Measurements from ENCODE around the gene CA12.
"Not testable (repeated sequence)": the region's sequence is repeated elsewhere in the genome, so short reads cannot be mapped to it uniquely, and the experiment has no call there.

Gene CA12

DNA sequence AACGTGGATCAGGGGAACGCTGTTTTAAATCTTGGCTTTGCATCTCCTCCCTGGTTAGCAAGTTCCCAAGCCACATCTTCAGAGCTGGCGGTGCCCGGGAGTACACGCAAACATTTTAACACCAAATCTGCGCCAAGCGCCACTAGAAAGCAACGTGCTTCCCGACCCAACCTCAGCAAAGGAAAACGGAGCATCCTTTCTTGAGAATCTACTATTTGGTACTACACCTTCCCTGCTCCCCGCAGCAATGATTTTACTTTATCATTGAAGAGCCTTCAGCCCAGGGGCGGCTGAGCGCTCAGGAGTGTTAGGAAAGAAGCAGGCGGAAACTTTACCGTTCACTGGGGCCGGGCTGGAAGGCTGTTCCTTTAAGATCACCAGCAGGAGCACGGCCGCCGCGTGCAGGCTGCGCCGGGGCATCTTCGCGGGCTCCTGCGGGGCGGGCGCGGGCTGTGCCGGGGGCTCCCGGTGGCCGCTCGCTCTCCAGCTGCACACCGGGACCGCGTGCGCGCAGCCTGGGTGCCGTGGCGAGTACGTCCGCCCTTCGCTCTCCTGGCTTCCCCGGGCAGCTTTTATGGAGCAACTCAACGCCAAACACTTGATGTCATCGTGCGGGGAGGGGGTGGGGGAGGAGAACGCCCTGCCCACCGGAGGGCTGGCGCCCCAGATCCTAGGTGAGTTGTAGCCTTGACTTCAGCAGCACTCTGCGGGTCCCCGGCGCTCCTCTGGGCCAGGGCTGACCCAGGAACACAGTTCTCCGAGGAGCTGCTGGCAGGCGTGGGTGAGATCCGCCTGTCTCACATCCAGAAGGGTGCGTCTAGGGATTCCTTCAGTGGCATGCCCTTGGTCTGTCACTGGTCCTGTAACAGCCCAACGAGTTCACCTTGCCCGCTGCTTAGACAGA is at the start of gene CA12:
Gene CA12, minus strand, starts transcription at position 546 of the 904 bp plus-strand sequence. Its CDS starts 126 bp downstream, at position 420.
- DNase-seq (ENCODE audit: low spot score): peak; percentile 20

DNA sequence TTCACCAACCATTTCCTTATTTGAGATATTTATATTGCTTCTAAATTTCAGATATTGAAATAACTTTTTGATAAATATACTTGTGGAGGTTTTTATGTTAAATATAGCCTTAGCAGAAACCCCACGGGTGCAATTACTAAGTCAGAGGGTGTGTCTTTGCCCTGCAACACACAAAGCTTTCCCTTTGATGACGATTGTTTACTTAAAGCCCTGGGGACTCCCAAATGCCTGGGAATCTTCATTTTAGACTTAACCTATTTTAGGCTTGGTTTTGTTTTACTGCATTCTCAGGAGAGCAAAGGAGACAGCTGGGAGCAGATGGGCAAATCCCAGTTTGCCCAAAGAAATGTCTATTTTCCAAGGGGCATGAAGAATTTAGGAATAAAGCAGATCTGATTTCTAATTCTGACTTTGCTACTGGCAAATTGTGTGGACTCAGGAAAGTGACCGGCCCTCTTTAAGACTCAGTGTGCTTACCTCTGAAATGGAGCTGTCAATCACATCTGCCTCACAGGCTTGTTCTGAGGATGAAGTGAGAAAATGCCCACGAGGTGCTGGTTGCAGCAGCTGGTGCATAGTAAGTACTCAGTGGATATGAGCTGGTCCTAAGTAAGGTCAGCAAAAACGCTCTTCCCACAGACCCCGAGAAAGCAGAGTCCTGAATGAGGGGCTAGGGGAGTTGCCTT is 49.3 kb upstream of the CA12 start:
- DNase-seq (ENCODE audit: low spot score): no peak

DNA sequence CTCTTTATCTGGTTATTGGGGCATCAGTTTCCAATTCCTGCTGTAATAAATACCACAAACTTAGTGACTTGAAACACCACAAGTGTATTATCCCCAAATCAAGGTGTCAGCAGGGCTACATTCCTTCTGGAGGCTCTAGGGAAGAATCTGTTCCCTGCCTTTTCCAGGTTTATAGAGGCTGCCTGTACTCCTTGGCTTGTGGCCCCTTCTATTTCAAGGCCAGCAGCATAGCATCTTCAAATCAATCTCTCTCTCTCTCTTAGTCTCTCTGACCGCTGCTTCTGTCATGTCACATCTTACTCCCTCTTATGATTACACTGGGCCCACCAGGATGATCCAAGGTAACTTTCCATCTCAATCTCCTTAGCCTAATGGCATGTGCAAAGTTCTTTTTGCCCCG is 44.9 kb upstream of the CA12 start:
- DNase-seq (ENCODE audit: low spot score): no peak

DNA sequence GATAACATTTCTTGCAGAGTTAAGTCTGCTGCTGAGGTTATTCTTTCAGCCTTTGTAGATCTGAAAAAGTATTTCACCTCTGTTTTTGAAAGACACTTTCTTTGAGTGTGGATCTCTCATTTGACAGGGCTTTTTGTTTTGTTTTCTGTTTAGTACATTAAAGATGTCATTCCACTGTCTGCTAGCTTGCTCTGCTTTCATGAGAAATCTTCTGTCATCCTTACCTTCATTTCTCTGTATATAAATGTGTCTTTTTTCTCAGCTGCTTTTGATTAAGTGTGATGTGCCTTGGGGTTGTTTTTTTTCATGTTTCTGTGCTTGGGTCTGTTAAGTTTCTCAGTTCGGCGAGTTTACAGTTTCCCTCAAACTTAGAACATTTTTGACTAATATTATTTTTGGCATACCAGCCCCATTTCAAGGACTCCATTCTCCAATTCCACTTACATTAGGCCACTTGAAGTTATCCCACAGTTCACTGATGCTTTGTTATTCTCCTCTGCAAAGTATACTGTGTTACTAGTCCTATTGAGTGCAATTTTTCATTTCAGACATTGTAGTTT is 43.9 kb upstream of the CA12 start:
- DNase-seq (ENCODE audit: low spot score): no peak

DNA sequence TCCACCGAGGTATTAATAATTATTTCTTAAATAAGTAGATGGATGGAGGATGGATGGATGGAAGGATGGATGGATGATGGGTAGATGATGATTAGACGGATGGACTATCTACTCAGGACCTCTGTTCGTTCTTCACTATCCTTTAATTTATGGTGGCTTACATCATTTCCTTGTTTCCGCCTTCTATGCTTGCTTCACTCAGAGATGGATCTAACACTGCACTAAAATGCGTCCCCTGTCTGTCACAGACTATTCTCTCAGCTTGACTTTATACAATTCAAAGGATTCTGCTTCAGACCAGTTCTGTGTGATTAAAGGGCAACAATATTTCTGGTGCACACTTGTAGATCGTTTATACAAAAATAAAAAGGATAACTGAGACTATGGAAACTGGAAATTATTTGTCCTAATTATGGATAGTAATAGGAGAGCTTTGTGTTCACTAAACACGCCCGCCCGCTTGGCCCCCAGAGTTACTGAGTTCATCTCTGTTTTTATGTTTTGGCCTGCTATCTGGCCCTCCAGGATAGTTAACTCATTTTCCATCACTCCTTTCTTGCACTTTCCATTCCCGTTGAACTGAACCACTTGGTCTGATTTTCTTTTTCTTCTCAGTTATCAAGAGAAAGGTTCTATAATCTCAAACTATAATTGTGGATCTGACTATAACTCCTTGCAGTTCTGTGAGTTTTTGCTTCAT is 41.4 kb upstream of the CA12 start:
- DNase-seq (ENCODE audit: low spot score): no peak

DNA sequence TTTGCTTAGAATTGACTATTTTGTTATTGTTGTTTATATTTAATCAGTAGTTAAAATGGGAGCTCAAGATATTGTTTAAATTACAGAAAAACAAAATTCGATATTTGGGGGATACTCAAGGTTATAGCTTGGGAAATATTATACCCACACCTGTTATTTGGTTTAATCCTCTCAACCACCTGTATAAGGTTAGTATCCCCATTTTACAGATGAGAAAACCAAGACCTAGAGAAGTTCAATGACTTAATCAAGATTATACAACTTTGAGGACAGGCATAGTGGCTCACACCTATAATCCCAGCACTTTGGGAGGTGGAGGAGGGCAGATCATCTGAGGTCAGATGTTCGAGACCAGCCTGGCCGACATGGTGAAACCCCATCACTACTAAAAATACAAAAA is 39.8 kb upstream of the CA12 start:
- no peak for DNase-seq (ENCODE audit: low spot score)

DNA sequence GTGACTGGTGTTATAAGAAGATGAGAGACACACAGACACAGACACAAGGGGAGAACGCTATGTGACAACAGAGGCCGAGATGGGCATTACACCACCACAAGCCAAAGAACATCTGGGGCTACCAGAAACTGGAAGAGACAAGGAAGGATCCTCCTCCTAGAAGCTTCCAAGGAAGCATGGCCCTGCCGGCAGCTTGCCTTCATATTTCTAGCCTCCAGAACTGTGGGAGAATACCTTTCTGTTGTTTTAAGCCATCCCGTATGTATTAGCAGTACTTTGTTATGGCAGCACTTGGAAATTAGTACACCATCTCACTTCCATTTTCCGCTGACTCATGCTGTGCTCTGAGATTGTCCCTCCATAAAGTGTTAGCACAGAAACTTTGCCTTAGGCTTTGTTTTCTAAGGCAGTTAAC is 38.7 kb upstream of the CA12 start:
- no peak for DNase-seq (ENCODE audit: low spot score)

DNA sequence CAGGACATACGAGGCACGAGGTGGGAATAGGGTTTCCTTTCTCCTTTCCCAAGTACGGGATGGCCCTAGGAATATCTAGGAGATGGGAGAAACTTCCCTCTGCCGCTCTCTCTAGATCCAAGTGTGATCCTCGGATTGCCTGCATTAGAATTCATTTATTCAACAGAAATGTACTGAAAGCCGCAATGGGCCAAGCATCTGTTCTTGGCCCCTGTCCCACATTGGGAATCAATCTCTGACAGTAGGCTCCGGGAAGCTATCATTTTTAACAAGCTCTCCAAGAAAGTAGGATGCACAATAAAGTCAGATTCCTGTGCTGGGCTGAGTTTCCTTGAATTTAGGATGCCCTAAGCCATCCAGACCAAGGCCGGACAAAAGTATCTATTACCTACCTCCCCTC is 37.2 kb upstream of the CA12 start:
- no peak for DNase-seq (ENCODE audit: low spot score)

DNA sequence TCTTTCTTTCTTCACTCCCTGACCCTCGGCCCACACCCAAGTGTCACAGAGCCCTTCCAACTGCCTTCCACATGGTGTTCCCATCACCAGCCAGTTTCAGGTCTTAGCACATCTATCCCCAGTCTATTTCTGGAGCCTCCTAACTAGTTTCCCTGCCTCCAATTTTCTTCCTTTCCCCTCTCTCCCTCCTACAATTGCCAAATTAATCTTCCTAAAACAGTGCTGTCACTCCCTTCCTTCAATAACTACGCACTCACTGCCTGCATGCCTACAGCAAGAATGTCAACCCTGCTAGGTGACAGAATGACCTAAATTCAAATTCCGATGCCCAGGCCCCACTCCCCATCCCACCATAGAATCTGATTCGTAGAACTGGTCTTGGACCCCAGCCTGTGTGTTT is 36.1 kb upstream of the CA12 start:
- DNase-seq (ENCODE audit: low spot score): no peak

DNA sequence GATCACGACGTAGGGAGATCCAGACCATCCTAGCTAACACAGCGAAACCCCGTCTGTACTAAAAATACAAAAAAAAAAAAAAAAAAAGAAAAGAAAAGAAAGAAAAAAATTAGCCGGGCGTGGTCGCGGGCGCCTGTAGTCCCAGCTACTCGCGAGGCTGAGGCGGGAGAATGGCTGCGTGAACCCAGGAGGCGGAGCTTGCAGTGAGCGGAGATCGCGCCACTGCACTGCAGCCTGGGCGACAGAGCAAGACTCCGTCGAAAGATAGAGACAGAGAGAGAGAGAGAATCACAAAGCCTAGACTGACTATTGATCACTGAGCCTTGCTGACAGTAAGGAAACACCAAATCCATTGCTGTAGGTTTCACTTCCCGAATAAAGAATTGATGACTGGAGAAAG is 35.6 kb upstream of the CA12 start:
- DNase-seq (ENCODE audit: low spot score): not testable (repeated sequence)

DNA sequence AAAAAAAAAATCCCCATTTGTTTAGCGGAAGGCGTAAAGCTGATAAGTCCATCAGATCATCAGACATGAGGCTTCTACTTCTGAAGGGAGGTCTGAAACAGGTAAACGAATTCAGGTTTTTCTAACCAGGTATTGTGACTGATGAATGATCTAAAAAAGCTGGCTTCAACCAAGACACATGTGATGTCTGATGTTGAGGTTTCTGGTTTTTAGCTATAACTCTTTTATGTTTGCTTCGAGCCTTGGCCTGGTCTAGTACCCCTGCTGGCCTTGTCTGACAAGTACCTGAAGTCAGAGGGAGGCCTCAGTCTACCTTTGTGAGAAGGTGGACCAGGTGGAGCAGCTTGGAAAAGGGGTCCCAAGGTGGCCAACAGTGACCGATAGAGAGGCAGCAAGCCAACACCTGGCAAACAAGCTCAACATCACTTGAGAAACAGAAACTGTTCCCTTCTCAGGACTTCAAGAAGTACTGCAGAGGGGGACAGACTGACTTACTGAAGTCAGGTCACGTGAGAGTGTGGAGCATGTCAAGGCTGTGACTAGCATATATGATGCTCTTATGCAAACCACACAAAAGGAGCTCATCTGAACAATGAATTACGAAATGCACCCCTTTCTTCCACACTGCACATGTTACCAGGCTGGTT is 33.0 kb upstream of the CA12 start:
- no peak for DNase-seq (ENCODE audit: low spot score)

DNA sequence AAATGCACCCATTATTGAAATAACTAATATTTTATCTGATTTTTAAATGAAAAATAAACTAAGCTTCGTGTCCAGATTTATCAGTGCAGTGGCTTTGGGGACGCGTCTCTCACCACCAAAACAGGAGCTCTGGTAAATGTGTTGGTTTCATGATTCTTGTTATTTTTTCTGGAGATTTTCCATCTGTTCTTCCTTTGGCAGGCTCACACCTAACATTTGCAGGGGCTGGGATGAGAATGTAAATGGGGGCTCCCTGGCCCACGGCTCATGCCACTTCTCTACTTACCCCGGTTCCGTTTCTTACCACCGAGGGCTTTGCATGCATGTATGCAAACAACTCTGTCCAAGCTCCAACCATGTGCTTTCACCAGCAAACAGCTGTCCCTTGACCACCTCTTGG is 30.9 kb upstream of the CA12 start:
- DNase-seq (ENCODE audit: low spot score): no peak

DNA sequence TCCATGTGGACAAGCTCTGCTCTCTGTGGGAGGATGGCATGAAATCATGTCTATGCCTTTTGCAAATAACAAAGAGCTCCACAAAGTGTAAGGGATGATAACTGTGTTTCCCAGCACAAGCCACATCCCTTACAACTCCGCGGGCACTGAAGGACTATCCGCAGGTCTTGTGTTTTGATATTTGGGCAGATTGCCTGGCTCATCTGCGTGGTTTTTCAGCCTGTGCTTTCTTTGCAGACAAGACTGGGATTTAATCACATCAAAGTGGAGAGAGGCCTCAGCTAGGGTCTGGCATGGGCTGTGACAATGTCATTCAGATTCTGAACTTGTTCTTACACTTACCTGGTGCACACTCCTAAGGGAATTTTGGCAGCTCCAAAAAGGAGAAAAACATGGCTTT is 30.2 kb upstream of the CA12 start:
- DNase-seq (ENCODE audit: low spot score): no peak

DNA sequence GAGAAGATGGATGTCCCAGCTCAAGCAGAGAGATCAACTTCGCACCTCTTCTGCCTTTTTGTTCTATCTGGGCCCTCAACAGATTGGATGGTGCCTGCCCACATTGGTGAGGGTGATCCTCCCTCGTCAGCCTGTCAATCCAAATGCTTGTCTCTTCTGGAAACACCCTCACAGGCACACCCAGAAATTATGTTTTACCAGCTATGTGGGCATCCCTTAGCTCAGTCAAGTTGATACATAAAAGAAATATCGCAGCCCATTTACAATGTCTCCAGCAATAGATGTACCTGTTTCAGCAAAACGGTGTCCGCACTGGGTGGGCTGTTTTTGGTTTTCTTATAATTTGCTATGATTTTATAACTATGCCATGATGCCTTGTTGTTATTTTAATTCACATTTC is 27.5 kb upstream of the CA12 start:
- DNase-seq (ENCODE audit: low spot score): no peak

DNA sequence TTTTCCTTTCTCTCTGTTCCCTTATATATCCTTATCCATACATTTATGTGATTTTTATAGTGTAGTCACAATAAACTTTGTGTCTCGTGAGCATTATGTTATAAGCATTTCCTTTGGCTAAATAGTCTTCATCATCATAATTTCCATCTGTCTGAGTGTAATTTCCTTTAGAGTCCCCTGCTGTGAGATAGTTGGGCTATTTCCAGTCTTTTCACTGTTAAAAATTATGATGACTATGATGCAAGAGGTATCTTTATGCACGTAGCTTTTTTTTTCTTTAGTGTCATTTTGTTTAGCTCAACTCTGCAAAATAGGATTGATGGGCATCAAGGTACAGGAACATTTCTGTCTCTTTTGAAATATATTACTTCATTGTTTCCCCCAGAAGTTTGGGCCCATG is 26.9 kb upstream of the CA12 start:
- no peak for DNase-seq (ENCODE audit: low spot score)

DNA sequence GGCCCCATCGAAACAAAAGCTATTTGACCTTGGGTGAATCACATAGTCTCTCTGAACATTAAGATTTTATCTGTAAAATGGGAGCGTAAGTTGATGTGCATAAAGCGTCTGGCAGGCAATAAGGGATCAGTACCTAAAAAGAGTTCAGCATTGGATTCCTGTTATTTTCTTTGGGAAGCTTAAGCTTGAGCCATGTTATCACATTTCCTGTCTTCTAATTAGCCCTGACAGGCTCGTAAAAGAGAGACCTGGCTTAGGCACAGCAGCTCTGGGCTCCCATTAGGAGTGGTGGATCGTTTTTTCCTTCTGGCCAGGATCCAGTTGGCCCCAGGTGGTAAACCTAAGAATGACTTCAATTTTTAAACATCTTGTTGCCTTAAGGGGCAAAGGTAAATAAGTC is 26.0 kb upstream of the CA12 start:
- DNase-seq (ENCODE audit: low spot score): no peak

DNA sequence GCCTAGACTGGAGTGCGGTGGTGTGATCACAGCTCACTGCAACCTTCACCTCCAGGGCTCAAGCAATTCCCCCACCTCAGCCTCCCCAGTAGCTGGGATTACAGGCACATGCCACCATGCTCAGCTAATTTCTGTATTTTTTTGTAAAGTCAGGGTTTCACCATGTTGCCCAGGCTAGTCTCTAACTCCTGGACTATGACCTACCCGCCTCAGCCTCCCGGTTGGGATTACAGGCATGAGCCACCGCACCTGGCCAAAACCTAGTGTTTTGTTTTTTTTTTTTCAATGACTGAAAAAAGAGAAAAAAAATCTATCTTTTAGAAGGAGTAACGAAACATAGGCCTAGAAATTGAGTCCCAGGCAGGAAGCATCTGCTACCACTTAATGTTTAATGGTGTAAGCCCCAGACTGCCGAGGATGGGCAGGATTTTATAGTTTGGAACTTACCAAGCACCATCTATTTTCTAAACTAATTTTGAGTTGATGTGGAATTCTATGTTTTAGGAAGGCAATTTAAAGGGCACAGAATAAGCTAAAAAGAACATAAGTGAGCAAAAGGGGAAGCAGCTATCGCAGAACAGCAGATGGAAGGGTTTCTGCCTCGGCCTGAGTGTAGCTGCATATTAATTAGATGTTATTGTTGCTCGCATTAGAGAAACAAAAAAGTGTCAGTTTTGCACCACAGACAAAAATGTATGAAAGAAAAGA is 24.2 kb upstream of the CA12 start:
- DNase-seq (ENCODE audit: low spot score): no peak

DNA sequence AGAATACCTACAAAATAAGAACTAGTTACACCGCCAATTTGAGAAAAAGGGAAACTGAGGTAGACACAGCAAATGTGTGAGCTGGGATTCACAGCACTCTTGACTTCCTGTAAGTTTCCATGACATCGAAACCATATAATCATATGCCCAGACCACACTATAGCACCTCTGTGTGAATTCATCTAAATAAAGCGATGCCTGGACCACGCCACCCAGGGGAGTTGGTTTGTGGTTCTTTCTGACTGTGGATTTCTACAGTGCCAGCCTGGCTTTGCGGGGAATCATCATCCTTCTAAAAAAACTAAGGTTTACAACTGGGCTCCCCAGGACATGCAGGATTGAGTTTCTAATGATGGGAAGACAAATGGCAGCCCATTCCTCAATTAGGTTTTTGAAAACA is 23.5 kb upstream of the CA12 start:
- DNase-seq (ENCODE audit: low spot score): no peak

DNA sequence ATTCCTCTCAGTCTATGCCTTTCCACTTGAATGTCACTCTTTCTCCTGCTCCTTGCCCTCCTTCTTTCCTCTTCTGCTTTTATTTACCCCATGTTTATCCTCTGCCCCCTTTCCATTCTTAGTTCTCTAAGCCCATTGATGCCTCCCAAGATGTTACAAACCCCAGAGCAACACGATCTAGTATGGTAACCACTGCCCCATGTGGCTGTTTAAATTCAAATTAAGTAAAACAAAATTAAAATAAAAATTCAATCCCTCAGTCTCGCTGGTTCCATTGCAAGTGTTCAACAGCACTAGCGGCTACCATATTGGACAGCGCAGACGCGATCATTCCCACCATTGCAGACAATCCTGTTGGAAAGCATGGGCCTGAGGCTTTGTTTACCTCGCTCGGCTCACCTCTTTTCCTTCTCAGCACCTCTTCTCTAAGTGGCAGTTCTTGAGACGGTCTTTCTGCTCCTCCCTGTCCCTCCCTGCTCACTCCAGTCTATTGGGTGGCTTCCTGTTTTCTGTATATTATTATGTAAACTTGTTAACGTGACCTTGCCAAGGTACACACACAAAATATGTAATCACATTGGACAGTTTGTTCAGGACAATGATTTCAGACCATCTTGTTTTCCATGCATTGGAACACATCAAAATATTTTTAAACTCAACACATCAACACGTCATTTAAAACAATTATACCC is 21.8 kb upstream of the CA12 start:
- DNase-seq (ENCODE audit: low spot score): no peak

DNA sequence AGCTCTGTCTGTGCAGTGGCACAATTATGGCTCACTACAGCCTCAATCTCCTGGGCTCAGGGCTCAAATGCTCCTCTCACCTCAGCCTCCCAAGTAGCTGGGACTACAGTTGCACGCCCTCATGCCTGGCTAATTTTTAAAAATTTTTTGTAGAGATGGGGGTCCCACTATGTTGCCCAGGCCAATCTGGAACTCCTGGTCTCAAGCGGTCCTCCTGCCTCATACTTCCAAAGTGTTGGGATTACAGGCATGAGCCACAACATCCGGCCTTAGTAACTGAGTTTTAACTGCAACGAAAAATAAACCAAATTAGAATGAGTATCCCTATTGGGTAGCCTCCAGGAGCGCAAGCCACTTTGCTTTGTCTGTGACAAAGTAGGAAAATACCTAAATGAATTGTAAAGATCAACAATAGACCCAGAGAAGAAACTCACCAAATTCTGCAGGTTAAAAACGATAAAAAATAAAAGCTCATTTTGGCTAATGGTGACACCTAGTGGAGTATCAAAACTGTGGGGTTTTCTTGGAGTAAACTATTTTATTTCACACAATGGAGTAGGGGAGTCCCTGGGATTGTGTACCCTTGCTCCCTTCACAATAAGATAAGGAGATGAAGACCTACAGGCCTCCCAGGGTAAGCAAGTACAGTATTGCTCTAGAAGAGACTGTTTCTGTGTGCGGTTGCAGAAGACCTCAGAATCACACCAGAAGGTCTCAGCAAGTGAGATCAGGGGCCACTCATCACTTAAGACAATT is 21.0 kb upstream of the CA12 start:
- DNase-seq (ENCODE audit: low spot score): peak; percentile 55
